ENCODE data around the gene PTCD2.
"Not testable (repeated sequence)": the region's sequence is repeated elsewhere in the genome, so short reads cannot be mapped to it uniquely, and the experiment has no call there.

PTCD2 gene

GRCh38 chr5:72314571-72315172, 5.5 kb upstream of the PTCD2 start:
- H3K9me2 ChIP-seq (replicated peaks; ENCODE audit: low read depth, low read length) = no peaks in the 10 kb centered on the region
- H3K9me3 ChIP-seq (ENCODE audit: insufficient read depth, low read depth, low read length) = no peaks in the 10 kb centered on the region
- TF ChIP-seq EZH2phosphoT487 (IDR thresholded peaks at IDR 0.05; ENCODE audit: borderline replicate concordance) (no peak), CTCF (conservative IDR thresholded peaks at IDR 0.05; ENCODE audit: low read length) (peak; percentile 48)
- no peaks in the 10 kb centered on the region for H3F3A ChIP-seq (ENCODE audit: low read depth)
- H2AFZ ChIP-seq (ENCODE audit: low read length) = no peak overlapping the region
- H3K27me3 ChIP-seq (ENCODE audit: insufficient read depth, low read length, poor library complexity, severe bottlenecking) = no peaks in the 10 kb centered on the region
- H4K20me1 ChIP-seq (ENCODE audit: insufficient read depth, low read length, poor library complexity, severe bottlenecking) = peaks cover 7% of the 10 kb centered on the region
- peak overlapping the region; percentile 10 for H3K9ac ChIP-seq (ENCODE audit: low read depth, low read length, poor library complexity, severe bottlenecking)
- H3K79me2 ChIP-seq (ENCODE audit: insufficient read depth, low read length) = peaks cover 37% of the 10 kb centered on the region
- H3K4me1 ChIP-seq (ENCODE audit: insufficient read depth, low read length, poor library complexity, severe bottlenecking) = peaks cover 22% of the 10 kb centered on the region
- H3K4me3 ChIP-seq (ENCODE audit: low read length, poor library complexity, severe bottlenecking) = peak overlapping the region; percentile 42
- H3K4me2 ChIP-seq (ENCODE audit: low read depth, low read length, poor library complexity, severe bottlenecking) = peak overlapping the region; percentile 57
- H3K36me3 ChIP-seq (ENCODE audit: insufficient read depth, low read length) = peaks cover 14% of the 10 kb centered on the region; the same call in 1 of the 2 replicates

- H3F3A ChIP-seq (ENCODE audit: low read depth); H3K27me3 ChIP-seq (ENCODE audit: insufficient read depth, low read length, poor library complexity, severe bottlenecking); H4K20me1 ChIP-seq (ENCODE audit: insufficient read depth, low read length, poor library complexity, severe bottlenecking); H3K9me3 ChIP-seq (ENCODE audit: insufficient read depth, low read depth, low read length); H3K9me2 ChIP-seq (replicated peaks; ENCODE audit: low read depth, low read length); H3K36me3 ChIP-seq (ENCODE audit: insufficient read depth, low read length): not testable (repeated sequence)
- Histone ChIP-seq H3K4me3 (ENCODE audit: low read length, poor library complexity, severe bottlenecking) (peak overlapping the region; percentile 82), H3K4me2 (ENCODE audit: low read depth, low read length, poor library complexity, severe bottlenecking) (peak overlapping the region; percentile 78), H2AFZ (ENCODE audit: low read length) (peak overlapping the region; percentile 68), H3K9ac (ENCODE audit: low read depth, low read length, poor library complexity, severe bottlenecking) (peak overlapping the region; percentile 84), H3K79me2 (ENCODE audit: insufficient read depth, low read length) (peaks cover 54% of the 10 kb centered on the region), H3K4me1 (ENCODE audit: insufficient read depth, low read length, poor library complexity, severe bottlenecking) (peaks cover 22% of the 10 kb centered on the region)
These were observed 668 bp upstream of the PTCD2 start for GRCh38 chr5:72319435-72319975.

- H3K9me3 ChIP-seq (ENCODE audit: insufficient read depth, low read depth, low read length) = no peaks in the 10 kb centered on the region
- no peaks in the 10 kb centered on the region for H3K9me2 ChIP-seq (replicated peaks; ENCODE audit: low read depth, low read length)
- peaks cover 28% of the 10 kb centered on the region for H3K79me2 ChIP-seq (ENCODE audit: insufficient read depth, low read length)
- TF ChIP-seq CTCF (conservative IDR thresholded peaks at IDR 0.05; ENCODE audit: low read length) = no peak
- H3K9ac ChIP-seq (ENCODE audit: low read depth, low read length, poor library complexity, severe bottlenecking) = no peak overlapping the region
- H3K36me3 ChIP-seq (ENCODE audit: insufficient read depth, low read length) = no peaks in the 10 kb centered on the region
- H3K27me3 ChIP-seq (ENCODE audit: insufficient read depth, low read length, poor library complexity, severe bottlenecking) = no peaks in the 10 kb centered on the region
- H3K4me3 ChIP-seq (ENCODE audit: low read length, poor library complexity, severe bottlenecking) = no peak overlapping the region
- no peaks in the 10 kb centered on the region for H3F3A ChIP-seq (ENCODE audit: low read depth)
- no peaks in the 10 kb centered on the region for H4K20me1 ChIP-seq (ENCODE audit: insufficient read depth, low read length, poor library complexity, severe bottlenecking)
- H3K4me2 ChIP-seq (ENCODE audit: low read depth, low read length, poor library complexity, severe bottlenecking) = no peak overlapping the region
- peaks cover 10% of the 10 kb centered on the region for H3K4me1 ChIP-seq (ENCODE audit: insufficient read depth, low read length, poor library complexity, severe bottlenecking)
- no peak overlapping the region for H2AFZ ChIP-seq (ENCODE audit: low read length)
These were observed 4.1 kb downstream of the PTCD2 start for GRCh38 chr5:72324189-72324825.
